Neural cell (in vitro differentiated cells): ENCODE data around the gene ADSS2. TPM values are rescaled to one million over a fixed set of nuclear protein-coding genes. Genes with fewer than 3 reads are reported as not detected.

Source experiments
- H2AFZ ChIP-seq: fragments of 200-600, 300-800 bp; sonication (generic), shearing (Covaris generic); 2 replicates; pipeline ENCODE4 v1.6.0; 2014; ENCODE audit warnings: low read depth, mild to moderate bottlenecking, antibody characterized with exemption, low read length, moderate library complexity
- H3F3A ChIP-seq: fragments of 200-600 bp; shearing (Covaris generic); 2 replicates; pipeline ENCODE4 v1.6.1; 2016; ENCODE audit warnings: mild to moderate bottlenecking, moderate library complexity, mixed read lengths, antibody characterized with exemption, low read length; ENCODE audit not compliant: insufficient read depth, poor library complexity, severe bottlenecking
- H3K27ac ChIP-seq: fragments of 200-600, 300-800 bp; sonication (generic), shearing (Covaris generic); 2 replicates; pipeline ENCODE4 v1.5.1; 2014; ENCODE audit warnings: mild to moderate bottlenecking, low read length, moderate library complexity
- H3K27me3 ChIP-seq: fragments of 300-800, 200-600 bp; sonication (generic), shearing (Covaris generic); 2 replicates; pipeline ENCODE4 v1.6.0; 2014; ENCODE audit warnings: mild to moderate bottlenecking, low read depth, low read length, moderate library complexity; ENCODE audit not compliant: insufficient read depth
- H3K36me3 ChIP-seq: fragments of 300-800, 200-600 bp; sonication (generic), shearing (Covaris generic); 2 replicates; pipeline ENCODE4 v1.5.1; 2014; ENCODE audit warnings: mild to moderate bottlenecking, antibody characterized with exemption, low read length, moderate library complexity; ENCODE audit not compliant: insufficient read depth
- H3K4me2 ChIP-seq: fragments of 300-800, 200-600 bp; sonication (generic), shearing (Covaris generic); 2 replicates; pipeline ENCODE4 v1.6.0; 2014; ENCODE audit warnings: mild to moderate bottlenecking, low read length
- H3K4me3 ChIP-seq: fragments of 300-800, 200-600 bp; sonication (generic), shearing (Covaris generic); 2 replicates; pipeline ENCODE4 v1.5.1; 2014; ENCODE audit warnings: mild to moderate bottlenecking, low read length, moderate library complexity
- H3K79me2 ChIP-seq: fragments of 200-600 bp; shearing (Covaris generic); replicated peaks from 2 replicates; pipeline ENCODE4 v1.6.0; 2014; ENCODE audit warnings: mild to moderate bottlenecking, low read length, moderate library complexity; ENCODE audit not compliant: insufficient read depth
- H3K9ac ChIP-seq: fragments of 300-800, 200-600 bp; sonication (generic), shearing (Covaris generic); 2 replicates; pipeline ENCODE4 v1.6.1; 2016; ENCODE audit warnings: mild to moderate bottlenecking, low read length, mixed read lengths
- H3K9me2 ChIP-seq: fragments of 200-600 bp; shearing (Covaris generic); 2 replicates; pipeline ENCODE4 v1.6.1; 2016; ENCODE audit warnings: mild to moderate bottlenecking, low read length, mixed read lengths; ENCODE audit not compliant: insufficient read depth
- H3K9me3 ChIP-seq: fragments of 200-600, 300-800 bp; sonication (generic), shearing (Covaris generic); 2 replicates; pipeline ENCODE4 v1.6.1; 2016; ENCODE audit warnings: mild to moderate bottlenecking, mixed run types, low read length, moderate library complexity, mixed read lengths
- H4K20me1 ChIP-seq: fragments of 200-600 bp; shearing (Covaris generic); 2 replicates; pipeline ENCODE4 v1.6.1; 2016; ENCODE audit warnings: mild to moderate bottlenecking, mixed run types; ENCODE audit not compliant: insufficient read depth
- EP300 ChIP-seq: fragments of 450-650 bp; conservative IDR thresholded peaks from 2 replicates; pipeline ENCODE4 v1.6.1; 2014; ENCODE audit warnings: antibody characterized with exemption, mild to moderate bottlenecking, moderate library complexity; ENCODE audit not compliant: poor library complexity, severe bottlenecking
- EZH2 ChIP-seq: fragments of 200-600, 300-800 bp; shearing (Covaris generic), sonication (generic); IDR thresholded peaks from 2 replicates; pipeline ENCODE4 v1.6.1; 2014; ENCODE audit warnings: antibody characterized with exemption, low read length, borderline replicate concordance, mild to moderate bottlenecking; ENCODE audit not compliant: insufficient read depth, poor library complexity, severe bottlenecking
- MXI1 ChIP-seq: fragments of 450-650 bp; conservative IDR thresholded peaks from 2 replicates; pipeline ENCODE4 v1.6.1; 2014; ENCODE audit warnings: antibody characterized with exemption, mild to moderate bottlenecking; ENCODE audit not compliant: poor library complexity, severe bottlenecking
- POLR2AphosphoS5 ChIP-seq: IDR thresholded peaks from 2 replicates; pipeline ENCODE4 v1.6.1; 2012
- RAD21 ChIP-seq: fragments of 450-650 bp; conservative IDR thresholded peaks from 2 replicates; pipeline ENCODE4 v1.6.1; 2014; ENCODE audit warnings: antibody characterized with exemption, mild to moderate bottlenecking, moderate library complexity
- SMC3 ChIP-seq: fragments of 450-650 bp; conservative IDR thresholded peaks from 2 replicates; pipeline ENCODE4 v1.6.1; 2014; ENCODE audit warnings: antibody characterized with exemption, mild to moderate bottlenecking, moderate library complexity; ENCODE audit not compliant: poor library complexity
- TAF1 ChIP-seq: IDR thresholded peaks from 2 replicates; pipeline ENCODE4 v1.6.1; 2012; ENCODE audit warnings: low read depth
- polyA plus RNA-seq: library from polyadenylated mRNA; depleted of rRNA; stranded (reverse); fragments of >200 nt; gene quantifications from 2 replicates; pipeline ENCODE4 v1.2.3, GENCODE V29; 2014
- TF ChIP-seq, protein P1 (sequence below): IDR thresholded peaks from 2 replicates; pipeline ENCODE4 v1.6.1; 2012; ENCODE audit warnings: borderline replicate concordance
- TF ChIP-seq, protein P2 (sequence below): fragments of 450-650 bp; IDR thresholded peaks from 2 replicates; pipeline ENCODE4 v1.5.1; 2014; ENCODE audit warnings: antibody characterized with exemption, mild to moderate bottlenecking, moderate library complexity; ENCODE audit not compliant: poor library complexity, severe bottlenecking

Gene ADSS2
- polyA plus RNA-seq, 1 donor from 2014 or later, result 86.1 TPM

GRCh38 chr1:244362476-244362875 is 89.2 kb downstream of the ADSS2 start:
- H3K27me3 ChIP-seq, result no peaks in the 10 kb centered on the region
- H3K27ac ChIP-seq, result no peak overlapping the region
- H4K20me1 ChIP-seq, result no peaks in the 10 kb centered on the region
- H3K4me2 ChIP-seq, result no peak overlapping the region
- no peaks in the 10 kb centered on the region for H3K36me3 ChIP-seq
- no peaks in the 10 kb centered on the region for H3K9me3 ChIP-seq
- H3K9ac ChIP-seq, result no peak overlapping the region
- H3K9me2 ChIP-seq, result no peaks in the 10 kb centered on the region
- no peak for TF ChIP-seq EZH2
- TF ChIP-seq SMC3, result no peak
- TF ChIP-seq MXI1, result no peak
- TF ChIP-seq EP300, result no peak
- TF ChIP-seq, protein P1, sequence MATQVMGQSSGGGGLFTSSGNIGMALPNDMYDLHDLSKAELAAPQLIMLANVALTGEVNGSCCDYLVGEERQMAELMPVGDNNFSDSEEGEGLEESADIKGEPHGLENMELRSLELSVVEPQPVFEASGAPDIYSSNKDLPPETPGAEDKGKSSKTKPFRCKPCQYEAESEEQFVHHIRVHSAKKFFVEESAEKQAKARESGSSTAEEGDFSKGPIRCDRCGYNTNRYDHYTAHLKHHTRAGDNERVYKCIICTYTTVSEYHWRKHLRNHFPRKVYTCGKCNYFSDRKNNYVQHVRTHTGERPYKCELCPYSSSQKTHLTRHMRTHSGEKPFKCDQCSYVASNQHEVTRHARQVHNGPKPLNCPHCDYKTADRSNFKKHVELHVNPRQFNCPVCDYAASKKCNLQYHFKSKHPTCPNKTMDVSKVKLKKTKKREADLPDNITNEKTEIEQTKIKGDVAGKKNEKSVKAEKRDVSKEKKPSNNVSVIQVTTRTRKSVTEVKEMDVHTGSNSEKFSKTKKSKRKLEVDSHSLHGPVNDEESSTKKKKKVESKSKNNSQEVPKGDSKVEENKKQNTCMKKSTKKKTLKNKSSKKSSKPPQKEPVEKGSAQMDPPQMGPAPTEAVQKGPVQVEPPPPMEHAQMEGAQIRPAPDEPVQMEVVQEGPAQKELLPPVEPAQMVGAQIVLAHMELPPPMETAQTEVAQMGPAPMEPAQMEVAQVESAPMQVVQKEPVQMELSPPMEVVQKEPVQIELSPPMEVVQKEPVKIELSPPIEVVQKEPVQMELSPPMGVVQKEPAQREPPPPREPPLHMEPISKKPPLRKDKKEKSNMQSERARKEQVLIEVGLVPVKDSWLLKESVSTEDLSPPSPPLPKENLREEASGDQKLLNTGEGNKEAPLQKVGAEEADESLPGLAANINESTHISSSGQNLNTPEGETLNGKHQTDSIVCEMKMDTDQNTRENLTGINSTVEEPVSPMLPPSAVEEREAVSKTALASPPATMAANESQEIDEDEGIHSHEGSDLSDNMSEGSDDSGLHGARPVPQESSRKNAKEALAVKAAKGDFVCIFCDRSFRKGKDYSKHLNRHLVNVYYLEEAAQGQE, result no peak
- TF ChIP-seq, protein P2, sequence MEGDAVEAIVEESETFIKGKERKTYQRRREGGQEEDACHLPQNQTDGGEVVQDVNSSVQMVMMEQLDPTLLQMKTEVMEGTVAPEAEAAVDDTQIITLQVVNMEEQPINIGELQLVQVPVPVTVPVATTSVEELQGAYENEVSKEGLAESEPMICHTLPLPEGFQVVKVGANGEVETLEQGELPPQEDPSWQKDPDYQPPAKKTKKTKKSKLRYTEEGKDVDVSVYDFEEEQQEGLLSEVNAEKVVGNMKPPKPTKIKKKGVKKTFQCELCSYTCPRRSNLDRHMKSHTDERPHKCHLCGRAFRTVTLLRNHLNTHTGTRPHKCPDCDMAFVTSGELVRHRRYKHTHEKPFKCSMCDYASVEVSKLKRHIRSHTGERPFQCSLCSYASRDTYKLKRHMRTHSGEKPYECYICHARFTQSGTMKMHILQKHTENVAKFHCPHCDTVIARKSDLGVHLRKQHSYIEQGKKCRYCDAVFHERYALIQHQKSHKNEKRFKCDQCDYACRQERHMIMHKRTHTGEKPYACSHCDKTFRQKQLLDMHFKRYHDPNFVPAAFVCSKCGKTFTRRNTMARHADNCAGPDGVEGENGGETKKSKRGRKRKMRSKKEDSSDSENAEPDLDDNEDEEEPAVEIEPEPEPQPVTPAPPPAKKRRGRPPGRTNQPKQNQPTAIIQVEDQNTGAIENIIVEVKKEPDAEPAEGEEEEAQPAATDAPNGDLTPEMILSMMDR, result no peak
- TF ChIP-seq RAD21, result no peak
- TF ChIP-seq POLR2AphosphoS5, result no peak
- no peak for TF ChIP-seq TAF1
- no peaks in the 10 kb centered on the region for H3F3A ChIP-seq
- H2AFZ ChIP-seq, result no peak overlapping the region
- no peak overlapping the region for H3K4me3 ChIP-seq
- no peaks in the 10 kb centered on the region for H3K79me2 ChIP-seq

GRCh38 chr1:244361764-244362473 is 89.8 kb downstream of the ADSS2 start:
- Histone ChIP-seq H3K9me2 (no peaks in the 10 kb centered on the region), H3K9ac (no peak overlapping the region), H3K4me2 (no peak overlapping the region), H4K20me1 (no peaks in the 10 kb centered on the region), H3K4me3 (no peak overlapping the region), H3F3A (no peaks in the 10 kb centered on the region), H2AFZ (no peak overlapping the region), H3K9me3 (no peaks in the 10 kb centered on the region), H3K79me2 (no peaks in the 10 kb centered on the region), H3K27ac (no peak overlapping the region), H3K36me3 (no peaks in the 10 kb centered on the region), H3K27me3 (no peaks in the 10 kb centered on the region)
- TF ChIP-seq EP300, result no peak
- TF ChIP-seq POLR2AphosphoS5, result no peak
- TF ChIP-seq, protein P1, result no peak
- TF ChIP-seq RAD21, result no peak
- TF ChIP-seq EZH2, result no peak
- no peak for TF ChIP-seq MXI1
- no peak for TF ChIP-seq SMC3
- TF ChIP-seq TAF1, result no peak

Other genes starting within 250 kb of the ADSS2 start
- 5.6 and 6.7 TPM in 2 replicates for gene CATSPERE, start 9.4 kb upstream of the ADSS2 start, polyA plus RNA-seq
- gene DESI2, start 201.2 kb upstream of the ADSS2 start, polyA plus RNA-seq, result 25.3 and 30.8 TPM in 2 replicates